ENCODE results near the gene SERTAD1.
"Not testable (repeated sequence)": the region's sequence is repeated elsewhere in the genome, so short reads cannot be mapped to it uniquely, and the experiment has no call there.

DNA sequence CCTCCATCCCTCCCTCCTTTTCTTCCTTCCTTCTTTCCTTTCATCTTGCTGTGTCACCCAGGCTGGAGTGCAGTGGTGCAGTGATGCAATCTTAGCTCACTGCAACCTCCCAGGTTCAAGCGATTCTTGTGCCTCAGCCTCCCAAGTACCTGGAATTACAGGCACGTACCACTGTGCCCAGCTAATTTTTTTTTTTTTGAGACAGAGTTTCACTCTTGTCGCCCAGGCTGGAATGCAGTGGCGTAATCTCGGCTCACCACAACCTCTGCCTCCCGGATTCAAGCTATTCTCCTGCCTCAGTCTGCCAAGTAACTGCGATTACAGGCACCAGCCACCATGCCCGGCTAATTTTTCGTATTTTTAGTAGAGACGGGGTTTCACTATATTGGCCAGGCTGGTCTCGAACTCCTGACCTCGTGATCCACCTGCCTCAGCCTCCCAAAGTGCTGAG lies 37.8 kb upstream of the SERTAD1 start:
- TF ChIP-seq, protein P1, sequence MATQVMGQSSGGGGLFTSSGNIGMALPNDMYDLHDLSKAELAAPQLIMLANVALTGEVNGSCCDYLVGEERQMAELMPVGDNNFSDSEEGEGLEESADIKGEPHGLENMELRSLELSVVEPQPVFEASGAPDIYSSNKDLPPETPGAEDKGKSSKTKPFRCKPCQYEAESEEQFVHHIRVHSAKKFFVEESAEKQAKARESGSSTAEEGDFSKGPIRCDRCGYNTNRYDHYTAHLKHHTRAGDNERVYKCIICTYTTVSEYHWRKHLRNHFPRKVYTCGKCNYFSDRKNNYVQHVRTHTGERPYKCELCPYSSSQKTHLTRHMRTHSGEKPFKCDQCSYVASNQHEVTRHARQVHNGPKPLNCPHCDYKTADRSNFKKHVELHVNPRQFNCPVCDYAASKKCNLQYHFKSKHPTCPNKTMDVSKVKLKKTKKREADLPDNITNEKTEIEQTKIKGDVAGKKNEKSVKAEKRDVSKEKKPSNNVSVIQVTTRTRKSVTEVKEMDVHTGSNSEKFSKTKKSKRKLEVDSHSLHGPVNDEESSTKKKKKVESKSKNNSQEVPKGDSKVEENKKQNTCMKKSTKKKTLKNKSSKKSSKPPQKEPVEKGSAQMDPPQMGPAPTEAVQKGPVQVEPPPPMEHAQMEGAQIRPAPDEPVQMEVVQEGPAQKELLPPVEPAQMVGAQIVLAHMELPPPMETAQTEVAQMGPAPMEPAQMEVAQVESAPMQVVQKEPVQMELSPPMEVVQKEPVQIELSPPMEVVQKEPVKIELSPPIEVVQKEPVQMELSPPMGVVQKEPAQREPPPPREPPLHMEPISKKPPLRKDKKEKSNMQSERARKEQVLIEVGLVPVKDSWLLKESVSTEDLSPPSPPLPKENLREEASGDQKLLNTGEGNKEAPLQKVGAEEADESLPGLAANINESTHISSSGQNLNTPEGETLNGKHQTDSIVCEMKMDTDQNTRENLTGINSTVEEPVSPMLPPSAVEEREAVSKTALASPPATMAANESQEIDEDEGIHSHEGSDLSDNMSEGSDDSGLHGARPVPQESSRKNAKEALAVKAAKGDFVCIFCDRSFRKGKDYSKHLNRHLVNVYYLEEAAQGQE (IDR thresholded peaks at IDR 0.05; ENCODE audit: low read depth), result not testable (repeated sequence)
- not testable (repeated sequence) for TF ChIP-seq FOXM1 (IDR thresholded peaks at IDR 0.05; ENCODE audit: borderline replicate concordance, low read depth); YY1 (IDR thresholded peaks at IDR 0.05; ENCODE audit: low read depth); EP300 (IDR thresholded peaks at IDR 0.05; ENCODE audit: borderline replicate concordance); TAF1 (IDR thresholded peaks at IDR 0.05; ENCODE audit: low read depth); NFIC (IDR thresholded peaks at IDR 0.05); MAX (IDR thresholded peaks at IDR 0.05); TEAD4 (IDR thresholded peaks at IDR 0.05); RAD21 (IDR thresholded peaks at IDR 0.05; ENCODE audit: low read depth); ZBTB7A (IDR thresholded peaks at IDR 0.05; ENCODE audit: low read depth)
- peak; percentile 52; the same call in 1 of the 2 replicates for TF ChIP-seq CEBPB (IDR thresholded peaks at IDR 0.05)

Measured in Ishikawa (cell line).